A549 (cell line): ENCODE measurements around the gene TPRG1L. TPM values are rescaled to one million over a fixed set of nuclear protein-coding genes. Genes with fewer than 3 reads are reported as not detected.

Experiments used
- ATAC-seq, 2 experiments: fragments of 200-7000 bp in 1 of 2; fragments of >200 bp in 1 of 2; cut with Nextera tagmentation in 1 of 2; cut with Tn5 transposase in 1 of 2; 3 replicates each; pipeline versions ENCODE4 v1.8.0 to v1.9.1; 2018 to 2020; ENCODE audit warnings: mild to moderate bottlenecking in 1 of 2, moderate library complexity in 1 of 2
- CTCF ChIA-PET: fragments of 300-600 bp; sonication (Branson Sonifier 250); formaldehyde crosslinking; extraction: SDS; loops from one replicate; lab custom pipeline; 2021; ENCODE audit warnings: antibody characterized with exemption, inconsistent platforms; lab: Yijun Ruan, JAX
- POLR2A ChIA-PET: fragments of 350-600 bp; formaldehyde crosslinking; extraction: SDS; loops from one replicate; lab custom pipeline; 2021; ENCODE audit warnings: antibody characterized with exemption, inconsistent platforms; lab: Yijun Ruan, JAX
- DNase-seq, 2 experiments: peaks; one replicate each; pipeline versions ENCODE4 v3.0.0 to v3.0.0-alpha.2; 2011 to 2016; ENCODE audit warnings: low read depth in 1 of 2, low spot score in 1 of 2
- FAIRE-seq: peaks from 2 replicates; lab custom pipeline; 2011; peaks lifted over from hg19 to GRCh38; lab: Jason Lieb, UNC
- H3K27ac ChIP-seq, 2 experiments: fragments of >200 bp; sonication (Bioruptor Twin); formaldehyde crosslinking; 3 replicates each; pipeline ENCODE4 v1.5.1; 2016 to 2017
- H3K4me1 ChIP-seq: fragments of >200 bp; sonication (Bioruptor Twin); formaldehyde crosslinking; 3 replicates; pipeline ENCODE4 v1.6.1; 2016
- H3K4me2 ChIP-seq: fragments of >200 bp; sonication (Bioruptor Twin); formaldehyde crosslinking; 3 replicates; pipeline ENCODE4 v1.6.1; 2016
- H3K4me3 ChIP-seq: fragments of >200 bp; sonication (Bioruptor Twin); formaldehyde crosslinking; 3 replicates; pipeline ENCODE4 v1.5.1; 2016
- H3K9me3 ChIP-seq: fragments of >200 bp; sonication (Bioruptor Twin); formaldehyde crosslinking; 3 replicates; pipeline ENCODE4 v1.6.1; 2016
- BHLHE40 ChIP-seq: IDR thresholded peaks from 2 replicates; pipeline ENCODE4 v1.6.1; 2012; ENCODE audit warnings: low read depth, low read length, inconsistent platforms
- CBX2 ChIP-seq: fragments of 200-600 bp; sonication (generic); IDR thresholded peaks from 2 replicates; pipeline ENCODE4 v1.6.1; 2016; ENCODE audit warnings: low read depth, mild to moderate bottlenecking, borderline replicate concordance
- CEBPB ChIP-seq, 2 experiments: fragments of >200 bp in 1 of 2; sonication (Bioruptor Twin) in 1 of 2; formaldehyde crosslinking in 1 of 2; IDR thresholded peaks; 2 replicates each; pipeline ENCODE4 v1.6.1; 2012 to 2016
- E2F6 ChIP-seq: IDR thresholded peaks from 2 replicates; pipeline ENCODE4 v1.6.1; 2012; ENCODE audit warnings: low read depth, borderline replicate concordance
- ESRRA ChIP-seq: fragments of 150-350 bp; IDR thresholded peaks from 2 replicates; pipeline ENCODE4 v1.6.1; 2014; ENCODE audit warnings: mild to moderate bottlenecking, low read length, borderline replicate concordance
- FOSB ChIP-seq: fragments of 250-450 bp; sonication (Bioruptor Pico); IDR thresholded peaks from 2 replicates; pipeline ENCODE4 v1.5.0; 2020; ENCODE audit warnings: mild to moderate bottlenecking, moderate library complexity
- HOXA7 ChIP-seq: fragments of 250-450 bp; sonication (Bioruptor Pico); IDR thresholded peaks from 2 replicates; pipeline ENCODE4 v1.5.0; 2020; ENCODE audit warnings: mild to moderate bottlenecking, moderate library complexity
- HOXB13 ChIP-seq: fragments of 250-450 bp; sonication (Bioruptor Pico); IDR thresholded peaks from 2 replicates; pipeline ENCODE4 v1.5.0; 2020; ENCODE audit warnings: low read depth, mild to moderate bottlenecking, moderate library complexity
- HOXB5 ChIP-seq: fragments of 250-450 bp; sonication (Bioruptor Pico); IDR thresholded peaks from 2 replicates; pipeline ENCODE4 v1.5.0; 2020; ENCODE audit warnings: mild to moderate bottlenecking, moderate library complexity
- JUN ChIP-seq, 2 experiments: fragments of >200 bp; sonication (Bioruptor Twin); formaldehyde crosslinking; IDR thresholded peaks; 2 replicates in 1 of 2; 3 replicates in 1 of 2; pipeline ENCODE4 v1.6.1; 2016 to 2017
- KDM1A ChIP-seq: fragments of 200-600 bp; sonication (generic); IDR thresholded peaks from 2 replicates; pipeline ENCODE4 v1.6.1; 2016; ENCODE audit warnings: low read depth, mild to moderate bottlenecking
- MAFK ChIP-seq: fragments of 450-650 bp; IDR thresholded peaks from 2 replicates; pipeline ENCODE4 v1.6.1; 2014; ENCODE audit not compliant: partially characterized antibody
- MAX ChIP-seq: IDR thresholded peaks from 2 replicates; pipeline ENCODE4 v1.6.1; 2012
- NPAS2 ChIP-seq: fragments of 250-450 bp; sonication (Bioruptor Pico); IDR thresholded peaks from 2 replicates; pipeline ENCODE4 v1.8.0; 2022; ENCODE audit warnings: mild to moderate bottlenecking, moderate library complexity, borderline replicate concordance
- PHF8 ChIP-seq: fragments of 200-600 bp; sonication (generic); IDR thresholded peaks from 2 replicates; pipeline ENCODE4 v1.6.1; 2016; ENCODE audit warnings: low read depth, mild to moderate bottlenecking, antibody characterized with exemption, moderate library complexity, borderline replicate concordance
- POLR2A ChIP-seq: IDR thresholded peaks from 2 replicates; pipeline ENCODE4 v1.6.1; 2012; ENCODE audit warnings: mild to moderate bottlenecking, low read length
- RAD21 ChIP-seq, 2 experiments: fragments of >200 bp in 1 of 2; sonication (Bioruptor Twin) in 1 of 2; formaldehyde crosslinking in 1 of 2; IDR thresholded peaks in 1 of 2; conservative IDR thresholded peaks in 1 of 2; 2 replicates in 1 of 2; 3 replicates in 1 of 2; pipeline ENCODE4 v1.6.1; 2012 to 2018; ENCODE audit warnings: inconsistent platforms in 1 of 2
- REST ChIP-seq: fragments of 200-600 bp; sonication (generic); IDR thresholded peaks from 2 replicates; pipeline ENCODE4 v1.6.1; 2016; ENCODE audit warnings: antibody characterized with exemption, mild to moderate bottlenecking, moderate library complexity
- SMC3 ChIP-seq: fragments of >200 bp; sonication (Bioruptor Twin); formaldehyde crosslinking; IDR thresholded peaks from 3 replicates; pipeline ENCODE4 v1.6.1; 2018; ENCODE audit warnings: inconsistent platforms
- TFCP2L1 ChIP-seq: fragments of 250-450 bp; sonication (Bioruptor Pico); IDR thresholded peaks from 2 replicates; pipeline ENCODE4 v1.5.0; 2021; ENCODE audit warnings: mild to moderate bottlenecking
- ZC3H11A ChIP-seq: fragments of 450-650 bp; IDR thresholded peaks from 2 replicates; pipeline ENCODE4 v1.6.1; 2014; ENCODE audit warnings: antibody characterized with exemption, mild to moderate bottlenecking
- ZFP36 ChIP-seq: fragments of 450-650 bp; IDR thresholded peaks from 2 replicates; pipeline ENCODE4 v1.6.1; 2014; ENCODE audit warnings: borderline replicate concordance; ENCODE audit not compliant: partially characterized antibody
- WGBS: methylation state at CpG from one replicate; pipeline ENCODE4 v1.1.6; 2017; ENCODE audit errors: missing lambda C conversion rate; 5-methylcytosine and 5-hydroxymethylcytosine counted together
- polyA plus RNA-seq, 4 experiments: library from polyadenylated mRNA; depleted of rRNA in 3 of 4; stranded (reverse); fragments of >200 nt; fragmentation: RNase III in 1 of 4; extraction: RNeasy Plus Mini Kit Qiagen cat#74134 plus additional on column Dnase treatment in 1 of 4; gene quantifications; 2 replicates in 3 of 4; 3 replicates in 1 of 4; pipeline ENCODE4 v1.2.3, GENCODE V29; 2011 to 2017

The TPRG1L gene
- polyA plus RNA-seq, 2 of the 4 experiments (the other 2 are of a cell fraction) = 13.1 to 20.1 TPM

GRCh38 chr1:3653286-3653618 lies 28.4 kb downstream of the TPRG1L start:
- Histone ChIP-seq H3K4me1 (peaks cover 11% of the 10 kb centered on the region; the same call in 2 of the 3 replicates), H3K4me2 (0 out of 3 replicates have a peak overlapping the region, but pooled peaks have one; percentile 89), H3K4me3 (no peak overlapping the region), H3K9me3 (no peaks in the 10 kb centered on the region), H3K27ac (no peak overlapping the region)
- TF ChIP-seq PHF8 (no peak), POLR2A (no peak), REST (no peak), HOXB5 (CRISPR knock-in tag) (no peak), BHLHE40 (no peak), CEBPB (IDR thresholded peaks at IDR 0.05) (no peak), KDM1A (no peak), SMC3 (no peak), CBX2 (no peak), MAX (no peak), FOSB (CRISPR knock-in tag) (no peak), JUN (IDR thresholded peaks at IDR 0.05) (no peak)
- WGBS = 70% methylated on average over 5 of the region's 10 CpGs
- DNase-seq (no peak), FAIRE-seq (no peak), ATAC-seq (no peak)
- POLR2A ChIA-PET = no interaction called here
- CTCF ChIA-PET = interaction anchor here (1.4 kb wide), 1 partner anchor 163 kb away, joined by 5 read pairs; no protein-coding TSS in a partner anchor

- H3K27ac ChIP-seq = no peak overlapping the region
- WGBS = 83% methylated on average over 17 of the region's 22 CpGs
- H3K9me3 ChIP-seq = no peaks in the 10 kb centered on the region
- FAIRE-seq (no peak), ATAC-seq (no peak), DNase-seq (no peak)
- no peak overlapping the region for H3K4me2 ChIP-seq
- TF ChIP-seq ESRRA (no peak), SMC3 (no peak), MAFK (no peak), HOXA7 (CRISPR knock-in tag) (no peak), ZC3H11A (no peak), E2F6 (no peak), RAD21 (conservative IDR thresholded peaks at IDR 0.05 in 1 of 2, IDR thresholded peaks at IDR 0.05 in 1 of 2) (no peak), NPAS2 (CRISPR knock-in tag) (no peak), CEBPB (IDR thresholded peaks at IDR 0.05) (no peak), HOXB13 (CRISPR knock-in tag) (no peak), TFCP2L1 (CRISPR knock-in tag) (no peak), ZFP36 (no peak)
- no peak overlapping the region for H3K4me3 ChIP-seq
- ChIA-PET CTCF (interaction anchor here (1.0 to 1.4 kb wide), 2 partner anchors 72 to 164 kb away, joined by 3 to 5 read pairs; no protein-coding TSS in a partner anchor), POLR2A (no interaction called here)
- peaks cover 5% of the 10 kb centered on the region; the same call in 1 of the 3 replicates for H3K4me1 ChIP-seq
These were observed 29.9 kb downstream of the TPRG1L start for GRCh38 chr1:3654549-3655281.
